ENCODE data around the gene APOD.

Gene APOD

GRCh38 chr3:195555110-195555509, 28.6 kb downstream of the APOD start:
- H3K27me3 ChIP-seq (ENCODE audit: insufficient read depth, low read depth), result no peaks in the 10 kb centered on the region
- H2AFZ ChIP-seq (ENCODE audit: low read depth), result no peak overlapping the region
- TF ChIP-seq CTCF (conservative IDR thresholded peaks at IDR 0.05; ENCODE audit: low read depth, low read length), result no peak
- no peak overlapping the region for H3K4me3 ChIP-seq (IDR thresholded peaks at IDR 0.05; ENCODE audit: insufficient read depth, low read depth, low read length)
- peaks cover 33% of the 10 kb centered on the region for H3K4me1 ChIP-seq (ENCODE audit: low read depth, poor library complexity, severe bottlenecking)
- no peaks in the 10 kb centered on the region for H3K36me3 ChIP-seq (ENCODE audit: insufficient read depth)
- no peaks in the 10 kb centered on the region for H4K20me1 ChIP-seq (ENCODE audit: insufficient read depth)
- H3K79me2 ChIP-seq (ENCODE audit: insufficient read depth, low read depth), result no peaks in the 10 kb centered on the region
- H3K27ac ChIP-seq, result no peak overlapping the region
- H3K4me2 ChIP-seq, result no peak overlapping the region
- no peak overlapping the region for H3K9ac ChIP-seq

GRCh38 chr3:195554458-195554857, 29.3 kb downstream of the APOD start:
- Histone ChIP-seq H3K4me1 (ENCODE audit: low read depth, poor library complexity, severe bottlenecking) (peaks cover 39% of the 10 kb centered on the region), H3K4me2 (no peak overlapping the region), H3K27ac (no peak overlapping the region), H3K9ac (no peak overlapping the region), H3K4me3 (IDR thresholded peaks at IDR 0.05; ENCODE audit: insufficient read depth, low read depth, low read length) (no peak overlapping the region), H2AFZ (ENCODE audit: low read depth) (no peak overlapping the region), H3K27me3 (ENCODE audit: insufficient read depth, low read depth) (no peaks in the 10 kb centered on the region), H3K36me3 (ENCODE audit: insufficient read depth) (no peaks in the 10 kb centered on the region), H3K79me2 (ENCODE audit: insufficient read depth, low read depth) (no peaks in the 10 kb centered on the region), H4K20me1 (ENCODE audit: insufficient read depth) (no peaks in the 10 kb centered on the region)
- no peak for TF ChIP-seq CTCF (conservative IDR thresholded peaks at IDR 0.05; ENCODE audit: low read depth, low read length)

GRCh38 chr3:195553268-195553667, 30.5 kb downstream of the APOD start:
- Histone ChIP-seq H3K79me2 (ENCODE audit: insufficient read depth, low read depth) (no peaks in the 10 kb centered on the region), H3K27me3 (ENCODE audit: insufficient read depth, low read depth) (no peaks in the 10 kb centered on the region), H3K4me1 (ENCODE audit: low read depth, poor library complexity, severe bottlenecking) (peaks cover 50% of the 10 kb centered on the region), H4K20me1 (ENCODE audit: insufficient read depth) (no peaks in the 10 kb centered on the region), H3K4me2 (no peak overlapping the region), H3K36me3 (ENCODE audit: insufficient read depth) (no peaks in the 10 kb centered on the region), H3K4me3 (IDR thresholded peaks at IDR 0.05; ENCODE audit: insufficient read depth, low read depth, low read length) (no peak overlapping the region), H3K9ac (no peak overlapping the region), H2AFZ (ENCODE audit: low read depth) (no peak overlapping the region), H3K27ac (no peak overlapping the region)
- TF ChIP-seq CTCF (conservative IDR thresholded peaks at IDR 0.05; ENCODE audit: low read depth, low read length), result no peak

GRCh38 chr3:195551381-195551978, 32.3 kb downstream of the APOD start:
- Histone ChIP-seq H3K79me2 (ENCODE audit: insufficient read depth, low read depth) (no peaks in the 10 kb centered on the region), H3K36me3 (ENCODE audit: insufficient read depth) (no peaks in the 10 kb centered on the region), H3K27ac (peak overlapping the region; percentile 93), H2AFZ (ENCODE audit: low read depth) (peak overlapping the region; percentile 50), H3K4me3 (IDR thresholded peaks at IDR 0.05; ENCODE audit: insufficient read depth, low read depth, low read length) (no peak overlapping the region), H3K9ac (peak overlapping the region; percentile 59), H4K20me1 (ENCODE audit: insufficient read depth) (no peaks in the 10 kb centered on the region), H3K4me1 (ENCODE audit: low read depth, poor library complexity, severe bottlenecking) (peaks cover 63% of the 10 kb centered on the region), H3K4me2 (peak overlapping the region; percentile 72), H3K27me3 (ENCODE audit: insufficient read depth, low read depth) (no peaks in the 10 kb centered on the region)
- no peak for TF ChIP-seq CTCF (conservative IDR thresholded peaks at IDR 0.05; ENCODE audit: low read depth, low read length)

Measured in KMS-11 (cell line).